ENCODE data around the gene DAAM1.

Gene DAAM1

DNA sequence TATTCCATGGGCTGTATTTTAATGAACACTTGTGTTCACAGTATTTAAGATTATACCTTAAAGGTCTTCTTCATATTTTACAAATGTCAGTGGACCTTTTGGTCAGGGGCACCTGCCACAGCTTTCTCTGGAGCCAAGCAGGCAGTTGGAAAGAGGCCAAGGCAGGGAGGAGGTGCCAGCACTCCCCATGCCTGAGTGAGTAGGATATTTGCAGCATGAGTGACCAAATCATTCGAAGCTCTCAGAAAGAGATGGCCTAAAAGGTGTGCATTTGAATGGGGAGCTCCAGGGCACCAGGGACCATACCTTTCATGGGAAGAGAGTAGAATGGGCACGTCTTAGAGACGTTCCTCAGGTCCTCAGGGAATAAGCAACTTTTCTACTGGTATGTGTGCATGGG, 155.1 kb downstream of the DAAM1 start:
- Histone ChIP-seq H2AFZ (ENCODE audit: low read depth, low read length) (no peak overlapping the region), H3K36me3 (replicated peaks; ENCODE audit: low read depth, low read length) (peaks cover 17% of the 10 kb centered on the region), H3K9ac (ENCODE audit: low read length) (no peak overlapping the region), H3K4me1 (ENCODE audit: low read length) (peaks cover 18% of the 10 kb centered on the region), H3K9me3 (ENCODE audit: insufficient read depth, low read length) (no peaks in the 10 kb centered on the region), H3K4me2 (ENCODE audit: low read length) (no peak overlapping the region), H3K27ac (ENCODE audit: low read length) (no peak overlapping the region), H3K27me3 (ENCODE audit: low read depth, low read length) (no peaks in the 10 kb centered on the region), H4K20me1 (ENCODE audit: insufficient read depth, low read length) (no peaks in the 10 kb centered on the region), H3K79me2 (ENCODE audit: low read length) (no peaks in the 10 kb centered on the region), H3K4me3 (ENCODE audit: low read length) (no peak overlapping the region)
- no peak for TF ChIP-seq EZH2phosphoT487 (IDR thresholded peaks at IDR 0.05; ENCODE audit: low read depth)

DNA sequence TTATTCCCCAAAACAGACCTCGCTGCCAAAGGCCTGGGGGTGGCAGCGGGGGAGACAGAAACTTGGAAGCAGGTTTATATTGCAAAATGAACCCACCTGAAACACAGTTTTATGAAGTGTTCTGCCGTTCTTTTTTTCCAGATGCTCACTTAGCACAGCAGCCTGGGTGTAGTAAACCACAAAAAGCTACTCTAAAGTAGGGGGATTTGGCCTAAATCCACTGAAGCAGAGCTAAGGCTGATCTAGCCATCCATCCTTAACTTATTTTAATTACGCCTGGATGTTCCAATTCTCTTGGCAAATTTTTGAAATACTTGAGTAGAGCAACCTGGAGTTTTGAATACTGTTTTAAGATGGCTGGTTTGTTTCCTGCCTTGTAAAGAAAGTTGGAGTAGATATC, 155.5 kb downstream of the DAAM1 start:
- Histone ChIP-seq H3K27ac (ENCODE audit: low read length) (no peak overlapping the region), H3K4me2 (ENCODE audit: low read length) (no peak overlapping the region), H4K20me1 (ENCODE audit: insufficient read depth, low read length) (no peaks in the 10 kb centered on the region), H3K9ac (ENCODE audit: low read length) (no peak overlapping the region), H3K79me2 (ENCODE audit: low read length) (no peaks in the 10 kb centered on the region), H2AFZ (ENCODE audit: low read depth, low read length) (no peak overlapping the region), H3K27me3 (ENCODE audit: low read depth, low read length) (no peaks in the 10 kb centered on the region), H3K36me3 (replicated peaks; ENCODE audit: low read depth, low read length) (peaks cover 18% of the 10 kb centered on the region), H3K4me1 (ENCODE audit: low read length) (peaks cover 18% of the 10 kb centered on the region), H3K9me3 (ENCODE audit: insufficient read depth, low read length) (no peaks in the 10 kb centered on the region), H3K4me3 (ENCODE audit: low read length) (no peak overlapping the region)
- TF ChIP-seq EZH2phosphoT487 (IDR thresholded peaks at IDR 0.05; ENCODE audit: low read depth): no peak
- TF ChIP-seq, protein P1, sequence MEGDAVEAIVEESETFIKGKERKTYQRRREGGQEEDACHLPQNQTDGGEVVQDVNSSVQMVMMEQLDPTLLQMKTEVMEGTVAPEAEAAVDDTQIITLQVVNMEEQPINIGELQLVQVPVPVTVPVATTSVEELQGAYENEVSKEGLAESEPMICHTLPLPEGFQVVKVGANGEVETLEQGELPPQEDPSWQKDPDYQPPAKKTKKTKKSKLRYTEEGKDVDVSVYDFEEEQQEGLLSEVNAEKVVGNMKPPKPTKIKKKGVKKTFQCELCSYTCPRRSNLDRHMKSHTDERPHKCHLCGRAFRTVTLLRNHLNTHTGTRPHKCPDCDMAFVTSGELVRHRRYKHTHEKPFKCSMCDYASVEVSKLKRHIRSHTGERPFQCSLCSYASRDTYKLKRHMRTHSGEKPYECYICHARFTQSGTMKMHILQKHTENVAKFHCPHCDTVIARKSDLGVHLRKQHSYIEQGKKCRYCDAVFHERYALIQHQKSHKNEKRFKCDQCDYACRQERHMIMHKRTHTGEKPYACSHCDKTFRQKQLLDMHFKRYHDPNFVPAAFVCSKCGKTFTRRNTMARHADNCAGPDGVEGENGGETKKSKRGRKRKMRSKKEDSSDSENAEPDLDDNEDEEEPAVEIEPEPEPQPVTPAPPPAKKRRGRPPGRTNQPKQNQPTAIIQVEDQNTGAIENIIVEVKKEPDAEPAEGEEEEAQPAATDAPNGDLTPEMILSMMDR (IDR thresholded peaks at IDR 0.05; ENCODE audit: low read depth, low read length): no peak

DNA sequence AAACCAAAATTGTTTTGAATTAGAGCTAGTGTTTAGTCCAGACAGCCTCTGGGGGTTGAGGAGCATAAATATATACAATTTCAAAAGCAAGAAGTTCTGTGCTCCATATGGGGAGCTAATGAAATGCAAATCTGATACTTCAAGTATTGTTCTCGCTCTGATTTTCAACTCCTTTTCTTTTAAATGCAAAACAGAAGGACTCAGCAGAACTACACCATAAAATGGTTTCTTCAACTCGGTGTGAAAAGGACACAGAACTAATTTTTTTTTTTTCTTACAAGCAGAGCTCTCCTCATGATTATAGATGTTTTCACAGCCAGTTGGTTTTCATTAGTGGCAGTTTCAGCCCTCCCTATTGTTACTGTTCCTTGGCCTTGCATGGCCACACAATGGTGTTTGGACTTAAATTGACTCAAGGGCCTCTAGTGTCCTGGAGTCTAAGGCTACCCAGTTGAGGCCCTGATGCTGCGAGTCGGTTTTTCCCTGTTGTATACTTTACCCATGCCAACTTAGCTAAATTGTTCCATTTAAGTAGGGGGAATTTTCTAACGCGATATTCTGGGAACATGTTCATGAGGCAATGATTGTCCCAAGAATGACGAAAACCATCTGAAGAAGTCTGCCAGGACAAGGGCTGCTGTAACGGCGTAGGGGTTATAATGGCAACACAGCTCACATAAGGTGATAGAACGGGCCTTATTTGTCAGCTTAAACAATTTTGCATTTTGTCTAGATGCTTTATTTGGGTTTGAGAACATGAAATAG, 156.4 kb downstream of the DAAM1 start:
- Histone ChIP-seq H3K27me3 (ENCODE audit: low read depth, low read length) (no peaks in the 10 kb centered on the region), H3K27ac (ENCODE audit: low read length) (no peak overlapping the region), H3K9ac (ENCODE audit: low read length) (no peak overlapping the region), H3K4me1 (ENCODE audit: low read length) (peaks cover 18% of the 10 kb centered on the region), H3K79me2 (ENCODE audit: low read length) (no peaks in the 10 kb centered on the region), H4K20me1 (ENCODE audit: insufficient read depth, low read length) (no peaks in the 10 kb centered on the region), H3K9me3 (ENCODE audit: insufficient read depth, low read length) (no peaks in the 10 kb centered on the region), H3K4me3 (ENCODE audit: low read length) (no peak overlapping the region), H3K4me2 (ENCODE audit: low read length) (no peak overlapping the region), H2AFZ (ENCODE audit: low read depth, low read length) (no peak overlapping the region), H3K36me3 (replicated peaks; ENCODE audit: low read depth, low read length) (peaks cover 22% of the 10 kb centered on the region)
- TF ChIP-seq EZH2phosphoT487 (IDR thresholded peaks at IDR 0.05; ENCODE audit: low read depth): no peak
- TF ChIP-seq, protein P1 (IDR thresholded peaks at IDR 0.05; ENCODE audit: low read depth, low read length): no peak

DNA sequence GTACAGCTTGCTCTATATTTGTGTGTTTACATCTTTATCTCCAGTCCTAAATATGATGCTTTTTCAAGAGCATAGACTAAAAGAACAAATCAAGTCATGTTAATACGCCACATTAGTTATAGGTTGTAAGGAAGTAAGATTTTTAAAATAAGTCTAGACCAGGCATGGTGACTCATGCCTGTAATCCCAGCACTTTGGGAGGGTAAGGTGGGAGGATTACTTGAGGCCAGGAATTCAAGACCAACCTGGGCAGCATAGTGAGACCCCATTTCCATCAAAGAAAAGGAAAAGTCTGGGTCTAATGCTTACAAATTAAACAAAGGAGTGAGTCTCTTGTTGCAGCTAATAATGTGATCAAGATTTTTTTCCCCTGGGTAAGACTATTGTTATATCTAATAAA, 157.9 kb downstream of the DAAM1 start:
- Histone ChIP-seq H3K36me3 (replicated peaks; ENCODE audit: low read depth, low read length) (peaks cover 15% of the 10 kb centered on the region), H3K4me3 (ENCODE audit: low read length) (no peak overlapping the region), H3K9ac (ENCODE audit: low read length) (no peak overlapping the region), H3K27ac (ENCODE audit: low read length) (no peak overlapping the region), H3K4me2 (ENCODE audit: low read length) (no peak overlapping the region), H3K4me1 (ENCODE audit: low read length) (peaks cover 18% of the 10 kb centered on the region), H3K9me3 (ENCODE audit: insufficient read depth, low read length) (no peaks in the 10 kb centered on the region), H3K27me3 (ENCODE audit: low read depth, low read length) (no peaks in the 10 kb centered on the region), H3K79me2 (ENCODE audit: low read length) (no peaks in the 10 kb centered on the region), H4K20me1 (ENCODE audit: insufficient read depth, low read length) (no peaks in the 10 kb centered on the region), H2AFZ (ENCODE audit: low read depth, low read length) (no peak overlapping the region)
- no peak for TF ChIP-seq EZH2phosphoT487 (IDR thresholded peaks at IDR 0.05; ENCODE audit: low read depth)
- TF ChIP-seq, protein P1 (IDR thresholded peaks at IDR 0.05; ENCODE audit: low read depth, low read length): no peak
